ENCODE data around the gene PLCB4. TPM values are rescaled to one million over a fixed set of nuclear protein-coding genes. Genes with fewer than 3 reads are reported as not detected.

The PLCB4 gene
- total RNA-seq, 2 experiments from 2014 or later: not detected

GRCh38 chr20:9334866-9335265, 266.0 kb downstream of the PLCB4 start:
- Mint-ChIP-seq H3K27ac (no peak overlapping the region), H3K9me3 (ENCODE audit: insufficient read depth) (no peaks in the 10 kb centered on the region), H3K4me1 (ENCODE audit: low read depth) (no peaks in the 10 kb centered on the region), H3K36me3 (ENCODE audit: low read depth) (no peaks in the 10 kb centered on the region), H3K27me3 (ENCODE audit: low read depth) (no peaks in the 10 kb centered on the region), H3K4me3 (no peak overlapping the region)
- ATAC-seq: no peak
- no peak for DNase-seq
- ChIA-PET CTCF (no interaction called here), POLR2A (no interaction called here)

DNA sequence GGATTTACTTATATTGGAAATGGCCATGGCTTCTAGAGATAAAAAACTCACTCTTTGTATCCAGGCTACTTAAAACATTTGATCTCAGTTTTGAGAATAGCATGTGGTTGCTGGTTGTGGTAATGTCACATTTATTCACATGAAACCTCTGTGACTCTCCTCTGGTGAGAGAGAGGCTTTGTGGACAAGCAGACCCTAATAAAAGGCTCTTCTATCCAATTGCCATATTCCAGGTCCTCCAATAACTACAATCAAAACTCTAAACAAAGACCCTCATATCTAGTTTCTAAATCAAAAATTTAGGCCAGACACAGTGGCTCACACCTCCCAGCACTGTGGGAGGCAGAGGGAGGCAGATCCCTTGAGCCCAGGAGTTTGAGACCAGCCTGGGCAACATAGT, 269.2 kb downstream of the PLCB4 start:
- Mint-ChIP-seq H3K27ac (no peak overlapping the region), H3K4me3 (no peak overlapping the region), H3K27me3 (ENCODE audit: low read depth) (no peaks in the 10 kb centered on the region), H3K9me3 (ENCODE audit: insufficient read depth) (no peaks in the 10 kb centered on the region), H3K4me1 (ENCODE audit: low read depth) (no peaks in the 10 kb centered on the region), H3K36me3 (ENCODE audit: low read depth) (no peaks in the 10 kb centered on the region)
- no peak for DNase-seq
- ChIA-PET CTCF (no interaction called here), POLR2A (no interaction called here)
- ATAC-seq: no peak

DNA sequence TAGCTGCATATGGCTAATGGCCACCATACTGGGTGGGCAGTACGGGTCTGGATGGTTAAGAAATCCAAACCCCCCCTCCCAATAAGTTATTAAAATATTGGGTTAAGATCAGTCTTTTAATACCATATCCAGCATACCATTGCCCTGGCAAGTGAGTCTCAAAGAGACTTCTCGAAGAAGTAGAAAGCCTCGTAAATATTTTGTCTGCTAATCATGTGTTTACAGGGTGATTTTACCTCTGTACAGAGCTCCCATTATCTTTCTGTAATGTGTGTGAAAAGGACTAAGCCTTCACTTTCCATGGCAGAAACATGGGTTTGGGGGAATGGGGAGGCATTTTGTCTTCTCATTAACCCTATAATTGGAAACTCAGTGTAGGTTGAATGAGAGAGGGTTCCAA, 270.8 kb downstream of the PLCB4 start:
- no peaks in the 10 kb centered on the region for H3K9me3 Mint-ChIP-seq (ENCODE audit: insufficient read depth)
- no peak for ATAC-seq
- ChIA-PET CTCF (interaction anchor here (1.2 kb wide), 1 partner anchor 69 kb away, joined by 3 read pairs; no protein-coding TSS in a partner anchor), POLR2A (no interaction called here)
- H3K27ac Mint-ChIP-seq: no peak overlapping the region
- no peak overlapping the region for H3K4me3 Mint-ChIP-seq
- DNase-seq: no peak
- H3K4me1 Mint-ChIP-seq (ENCODE audit: low read depth): no peaks in the 10 kb centered on the region
- no peaks in the 10 kb centered on the region for H3K27me3 Mint-ChIP-seq (ENCODE audit: low read depth)
- no peaks in the 10 kb centered on the region for H3K36me3 Mint-ChIP-seq (ENCODE audit: low read depth)

DNA sequence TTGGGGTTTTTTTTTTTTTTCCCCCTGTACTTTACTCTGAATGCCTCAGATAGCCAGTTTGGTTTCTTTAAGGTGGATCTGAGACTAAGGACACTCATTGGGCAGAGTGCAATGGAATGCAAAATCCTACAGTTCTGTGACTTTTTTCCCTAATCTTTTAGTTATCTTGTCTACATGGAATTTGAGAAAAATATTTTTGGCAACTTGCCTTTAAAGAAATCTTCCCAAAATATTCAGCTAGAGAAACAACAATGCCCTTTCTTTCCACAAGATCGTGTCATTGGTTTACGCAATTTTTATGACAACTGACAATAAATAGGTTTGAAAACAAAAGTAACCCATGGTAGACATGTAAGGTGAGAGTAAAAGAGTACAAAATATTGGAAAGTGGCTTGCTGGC, 273.8 kb downstream of the PLCB4 start:
- Mint-ChIP-seq H3K27ac (no peak overlapping the region), H3K9me3 (ENCODE audit: insufficient read depth) (no peaks in the 10 kb centered on the region)

DNA sequence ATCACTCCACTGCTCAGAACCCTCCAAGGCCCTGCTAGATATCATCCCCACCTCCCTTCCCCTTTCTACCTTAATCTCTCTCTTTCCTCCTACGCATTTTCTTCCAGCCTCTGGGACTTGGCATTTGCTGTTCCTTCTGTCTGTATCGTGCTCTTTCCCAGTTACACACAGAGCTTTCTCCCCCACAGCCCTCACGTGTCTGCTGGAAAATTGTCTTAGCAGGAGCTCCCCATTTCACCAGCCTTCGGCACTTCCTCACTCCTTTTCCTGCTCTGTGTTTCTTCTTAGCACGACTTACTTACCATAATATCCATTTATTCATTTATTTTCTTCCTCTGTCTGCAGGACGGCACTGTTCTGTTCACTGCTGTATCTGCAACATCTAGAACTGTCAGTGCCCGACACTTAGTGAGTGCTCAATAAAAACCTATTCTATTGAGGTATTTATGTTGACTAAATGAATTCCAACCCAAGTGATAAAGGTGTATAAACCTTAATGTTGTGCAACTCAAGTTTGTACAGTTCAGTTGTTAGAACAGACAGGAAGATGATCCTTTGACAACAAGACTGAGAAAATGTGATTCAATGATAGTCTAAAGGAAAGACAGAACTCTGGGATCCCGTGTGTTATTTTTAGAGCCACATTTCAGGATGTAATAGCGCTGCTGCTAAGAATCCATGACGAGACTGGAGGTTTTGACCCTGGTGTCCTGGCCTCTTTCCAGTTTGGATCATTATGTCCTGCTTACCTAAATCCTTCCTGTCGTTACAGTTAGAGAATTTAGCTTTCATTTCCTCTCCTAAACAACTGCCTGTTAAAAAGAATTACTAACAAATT, 275.4 kb downstream of the PLCB4 start:
- no peak for ATAC-seq
- CTCF ChIA-PET: no interaction called here

More for the DNA sequence above, 273.8 kb downstream of the PLCB4 start:
- ATAC-seq (no peak), DNase-seq (no peak)
- ChIA-PET POLR2A (no interaction called here), CTCF (no interaction called here)
- H3K4me3 Mint-ChIP-seq: no peak overlapping the region
- H3K36me3 Mint-ChIP-seq (ENCODE audit: low read depth): no peaks in the 10 kb centered on the region
- H3K27me3 Mint-ChIP-seq (ENCODE audit: low read depth): no peaks in the 10 kb centered on the region
- H3K4me1 Mint-ChIP-seq (ENCODE audit: low read depth): no peaks in the 10 kb centered on the region

GRCh38 chr20:9348316-9348715, 279.4 kb downstream of the PLCB4 start:
- Mint-ChIP-seq H3K36me3 (ENCODE audit: low read depth) (no peaks in the 10 kb centered on the region), H3K4me1 (ENCODE audit: low read depth) (no peaks in the 10 kb centered on the region), H3K27me3 (ENCODE audit: low read depth) (no peaks in the 10 kb centered on the region), H3K27ac (no peak overlapping the region), H3K4me3 (no peak overlapping the region), H3K9me3 (ENCODE audit: insufficient read depth) (no peaks in the 10 kb centered on the region)
- ChIA-PET POLR2A (no interaction called here), CTCF (no interaction called here)
- ATAC-seq (no peak), DNase-seq (no peak)

More for the DNA sequence above, 275.4 kb downstream of the PLCB4 start:
- no peaks in the 10 kb centered on the region for H3K27me3 Mint-ChIP-seq (ENCODE audit: low read depth)
- DNase-seq: no peak
- no peak overlapping the region for H3K4me3 Mint-ChIP-seq
- H3K4me1 Mint-ChIP-seq (ENCODE audit: low read depth): no peaks in the 10 kb centered on the region
- H3K9me3 Mint-ChIP-seq (ENCODE audit: insufficient read depth): no peaks in the 10 kb centered on the region
- H3K27ac Mint-ChIP-seq: no peak overlapping the region
- POLR2A ChIA-PET: no interaction called here
- no peaks in the 10 kb centered on the region for H3K36me3 Mint-ChIP-seq (ENCODE audit: low read depth)

DNA sequence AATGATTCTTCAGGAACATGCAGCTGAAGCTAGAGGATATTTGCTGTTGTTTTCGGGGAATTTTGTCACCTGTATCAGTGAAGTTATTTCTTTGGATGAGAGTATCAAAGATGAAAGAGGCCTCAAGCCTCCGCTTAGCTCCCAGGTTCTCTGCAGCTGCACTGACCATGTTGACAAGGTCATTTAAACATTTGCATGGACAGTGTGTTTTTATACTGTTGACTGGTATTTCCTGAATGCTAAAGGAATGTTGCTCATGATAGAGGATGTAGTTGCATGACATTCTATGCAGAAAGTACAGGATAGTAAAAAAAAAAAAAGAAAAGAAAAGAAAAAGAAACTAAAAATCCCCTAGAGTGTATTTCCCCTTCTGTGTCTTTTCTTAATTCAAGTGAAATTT, 279.9 kb downstream of the PLCB4 start:
- no peak overlapping the region for H3K27ac Mint-ChIP-seq
- no peak for DNase-seq
- POLR2A ChIA-PET: no interaction called here
- no peaks in the 10 kb centered on the region for H3K27me3 Mint-ChIP-seq (ENCODE audit: low read depth)
- no peaks in the 10 kb centered on the region for H3K36me3 Mint-ChIP-seq (ENCODE audit: low read depth)
- CTCF ChIA-PET: no interaction called here
- no peaks in the 10 kb centered on the region for H3K4me1 Mint-ChIP-seq (ENCODE audit: low read depth)
- ATAC-seq: no peak
- H3K9me3 Mint-ChIP-seq (ENCODE audit: insufficient read depth): no peaks in the 10 kb centered on the region
- H3K4me3 Mint-ChIP-seq: no peak overlapping the region

GRCh38 chr20:9349249-9349648, 280.4 kb downstream of the PLCB4 start:
- H3K27me3 Mint-ChIP-seq (ENCODE audit: low read depth): no peaks in the 10 kb centered on the region
- ChIA-PET POLR2A (no interaction called here), CTCF (no interaction called here)
- no peak overlapping the region for H3K4me3 Mint-ChIP-seq
- no peak for ATAC-seq
- no peaks in the 10 kb centered on the region for H3K4me1 Mint-ChIP-seq (ENCODE audit: low read depth)
- no peaks in the 10 kb centered on the region for H3K36me3 Mint-ChIP-seq (ENCODE audit: low read depth)
- H3K9me3 Mint-ChIP-seq (ENCODE audit: insufficient read depth): no peaks in the 10 kb centered on the region
- DNase-seq: no peak
- no peak overlapping the region for H3K27ac Mint-ChIP-seq

- H3K27ac Mint-ChIP-seq: no peak overlapping the region
- no peak for DNase-seq
- CTCF ChIA-PET: no interaction called here
- ATAC-seq: no peak
- H3K4me3 Mint-ChIP-seq: no peak overlapping the region
- POLR2A ChIA-PET: no interaction called here
- no peaks in the 10 kb centered on the region for H3K4me1 Mint-ChIP-seq (ENCODE audit: low read depth)
- no peaks in the 10 kb centered on the region for H3K36me3 Mint-ChIP-seq (ENCODE audit: low read depth)
- H3K9me3 Mint-ChIP-seq (ENCODE audit: insufficient read depth): no peaks in the 10 kb centered on the region
- no peaks in the 10 kb centered on the region for H3K27me3 Mint-ChIP-seq (ENCODE audit: low read depth)
These were observed 283.9 kb downstream of the PLCB4 start for GRCh38 chr20:9352739-9353138.

GRCh38 chr20:9353180-9353915, 284.5 kb downstream of the PLCB4 start:
- POLR2A ChIA-PET: no interaction called here
- no peaks in the 10 kb centered on the region for H3K27me3 Mint-ChIP-seq (ENCODE audit: low read depth)
- no peak for DNase-seq
- no peak for ATAC-seq
- no peaks in the 10 kb centered on the region for H3K9me3 Mint-ChIP-seq (ENCODE audit: insufficient read depth)
- no peak overlapping the region for H3K4me3 Mint-ChIP-seq
- H3K36me3 Mint-ChIP-seq (ENCODE audit: low read depth): no peaks in the 10 kb centered on the region
- no peaks in the 10 kb centered on the region for H3K4me1 Mint-ChIP-seq (ENCODE audit: low read depth)
- CTCF ChIA-PET: no interaction called here
- H3K27ac Mint-ChIP-seq: no peak overlapping the region

DNA sequence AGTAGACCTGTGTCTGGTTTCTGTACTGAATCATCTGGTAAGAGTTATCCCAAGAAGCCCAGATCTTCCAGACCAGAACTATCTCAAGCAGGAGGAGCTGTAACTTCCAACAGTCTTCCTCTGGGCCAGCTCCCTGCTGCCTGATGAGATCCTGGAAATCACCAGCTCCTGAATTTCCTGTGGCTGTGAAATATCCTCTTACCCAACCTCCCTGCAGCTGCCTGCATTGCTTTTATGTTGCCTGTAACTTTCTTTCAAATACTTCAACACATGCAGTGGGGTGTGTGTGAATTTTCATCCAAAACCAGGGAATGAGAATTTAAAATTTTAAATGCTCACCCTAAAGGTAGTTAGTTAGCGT, 285.0 kb downstream of the PLCB4 start:
- ATAC-seq: no peak
- ChIA-PET POLR2A (no interaction called here), CTCF (no interaction called here)
- Mint-ChIP-seq H3K4me1 (ENCODE audit: low read depth) (no peaks in the 10 kb centered on the region), H3K27me3 (ENCODE audit: low read depth) (no peaks in the 10 kb centered on the region), H3K4me3 (no peak overlapping the region), H3K9me3 (ENCODE audit: insufficient read depth) (no peaks in the 10 kb centered on the region), H3K36me3 (ENCODE audit: low read depth) (no peaks in the 10 kb centered on the region), H3K27ac (no peak overlapping the region)
- DNase-seq: no peak

GRCh38 chr20:9354579-9354978, 285.7 kb downstream of the PLCB4 start:
- DNase-seq: no peak
- Mint-ChIP-seq H3K36me3 (ENCODE audit: low read depth) (no peaks in the 10 kb centered on the region), H3K27ac (no peak overlapping the region), H3K27me3 (ENCODE audit: low read depth) (no peaks in the 10 kb centered on the region), H3K4me1 (ENCODE audit: low read depth) (no peaks in the 10 kb centered on the region), H3K4me3 (no peak overlapping the region), H3K9me3 (ENCODE audit: insufficient read depth) (no peaks in the 10 kb centered on the region)
- ChIA-PET CTCF (no interaction called here), POLR2A (no interaction called here)
- ATAC-seq: no peak

- no peak for ATAC-seq
- CTCF ChIA-PET: no interaction called here
These were observed 289.1 kb downstream of the PLCB4 start for GRCh38 chr20:9358001-9358400.

More at GRCh38 chr20:9358001-9358400, 289.1 kb downstream of the PLCB4 start:
- H3K4me1 Mint-ChIP-seq (ENCODE audit: low read depth): no peaks in the 10 kb centered on the region
- no peak for DNase-seq
- H3K4me3 Mint-ChIP-seq: no peak overlapping the region
- no peaks in the 10 kb centered on the region for H3K9me3 Mint-ChIP-seq (ENCODE audit: insufficient read depth)
- POLR2A ChIA-PET: no interaction called here
- no peak overlapping the region for H3K27ac Mint-ChIP-seq
- no peaks in the 10 kb centered on the region for H3K27me3 Mint-ChIP-seq (ENCODE audit: low read depth)
- no peaks in the 10 kb centered on the region for H3K36me3 Mint-ChIP-seq (ENCODE audit: low read depth)

Measured in activated CD8-positive, alpha-beta T cell treated with anti-CD3 and anti-CD28 coated beads, Interleukin-2, amount 10 ng/mL, durations not matched to agents 7 days and 5 days (primary cell).